OCI-LY7 (cell line): ENCODE results near the gene TMCC1. TPM values are rescaled to one million over a fixed set of nuclear protein-coding genes. Genes with fewer than 3 reads are reported as not detected.

Experiments used
- BruUV-seq: library from RNA; stranded (reverse); fragments of 400-500 nt; replicated peaks from 2 replicates; lab custom pipeline; 2021; lab: Mats Ljungman, UMichigan
- CTCF ChIA-PET: fragments of 300-600 bp; sonication (Branson Sonifier 250); formaldehyde crosslinking; loops from one replicate; lab custom pipeline; 2022; ENCODE audit warnings: antibody characterized with exemption; ENCODE audit not compliant: unreplicated experiment; lab: Charles Lee
- POLR2A ChIA-PET: fragments of 300-600 bp; sonication (Branson Sonifier 250); formaldehyde crosslinking; loops from one replicate; lab custom pipeline; 2022; ENCODE audit warnings: antibody characterized with exemption; lab: Charles Lee
- DNase-seq: peaks from one replicate; pipeline ENCODE4 v3.0.0-alpha.2; 2015; ENCODE audit warnings: low spot score
- H2AFZ ChIP-seq: fragments of 200-600 bp; sonication (generic), shearing (Covaris generic); 2 replicates; pipeline ENCODE4 v1.6.1; 2014; ENCODE audit warnings: mild to moderate bottlenecking, antibody characterized with exemption, low read length, moderate library complexity
- H3K27ac ChIP-seq: fragments of 200-600 bp; sonication (generic); 2 replicates; pipeline ENCODE4 v1.5.1; 2014; ENCODE audit warnings: mixed run types, low read depth, mild to moderate bottlenecking, moderate library complexity, low read length, inconsistent platforms; ENCODE audit not compliant: poor library complexity, severe bottlenecking
- H3K36me3 ChIP-seq: fragments of 200-600 bp; sonication (generic); 2 replicates; pipeline ENCODE4 v1.6.1; 2014; ENCODE audit warnings: mild to moderate bottlenecking, antibody characterized with exemption, low read length, moderate library complexity, mixed read lengths; ENCODE audit not compliant: insufficient read depth
- H3K4me1 ChIP-seq: fragments of 200-600 bp; sonication (generic); 2 replicates; pipeline ENCODE4 v1.5.1; 2014; ENCODE audit warnings: mild to moderate bottlenecking, low read length; ENCODE audit not compliant: insufficient read depth, poor library complexity, severe bottlenecking
- H3K4me2 ChIP-seq: fragments of 200-600 bp; sonication (generic); 2 replicates; pipeline ENCODE4 v1.6.1; 2014; ENCODE audit warnings: mild to moderate bottlenecking, low read length
- H3K4me3 ChIP-seq: fragments of 200-600 bp; sonication (generic); 2 replicates; pipeline ENCODE4 v1.5.1; 2014; ENCODE audit warnings: mild to moderate bottlenecking, low read depth, low read length; ENCODE audit not compliant: poor library complexity, severe bottlenecking
- H3K79me2 ChIP-seq: fragments of 200-600 bp; sonication (generic); 2 replicates; pipeline ENCODE4 v1.6.1; 2016; ENCODE audit warnings: low read depth, mild to moderate bottlenecking, low read length, moderate library complexity, mixed read lengths; ENCODE audit not compliant: insufficient read depth
- H3K9me2 ChIP-seq: fragments of 200-600 bp; sonication (generic); 2 replicates; pipeline ENCODE4 v1.6.1; 2016; ENCODE audit warnings: mild to moderate bottlenecking, low read length, mixed read lengths; ENCODE audit not compliant: insufficient read depth
- H3K9me3 ChIP-seq: fragments of 200-600 bp; sonication (generic); 2 replicates; pipeline ENCODE4 v1.6.1; 2014; ENCODE audit warnings: mild to moderate bottlenecking, mixed run types, low read length, mixed read lengths
- H4K20me1 ChIP-seq: fragments of 200-600 bp; sonication (generic); 2 replicates; pipeline ENCODE4 v1.6.1; 2014; ENCODE audit warnings: mild to moderate bottlenecking, antibody characterized with exemption, low read length, moderate library complexity, mixed read lengths; ENCODE audit not compliant: insufficient read depth
- CTCF ChIP-seq: fragments of 200-600 bp; sonication (generic); conservative IDR thresholded peaks from 2 replicates; pipeline ENCODE4 v1.5.1; 2014; ENCODE audit warnings: mild to moderate bottlenecking, antibody characterized with exemption, low read length, moderate library complexity, mixed read lengths
- EZH2phosphoT487 ChIP-seq: fragments of 200-600 bp; sonication (generic); IDR thresholded peaks from 2 replicates; pipeline ENCODE4 v1.6.1; 2018; ENCODE audit warnings: low read depth, borderline replicate concordance, mild to moderate bottlenecking, mixed run types, antibody characterized with exemption, low read length, moderate library complexity, mixed read lengths
- intact Hi-C: fragments of 100-400 bp; cut with micrococcal nuclease; formaldehyde crosslinking; loops from one replicate; pipeline ENCODE4 v1.10.0; 2022; ENCODE audit not compliant: unreplicated experiment
- total RNA-seq, 2 experiments: library from RNA; depleted of rRNA in 1 of 2; stranded (reverse); fragments of >200 nt in 1 of 2; shearing (Covaris generic) in 1 of 2; gene quantifications; 2 replicates each; pipeline ENCODE4 v1.2.3, GENCODE V29; 2014 to 2022

TMCC1 gene
- total RNA-seq, 2 experiments from 2014 or later: 31.7 to 38.8 TPM

- Histone ChIP-seq H3K79me2 (no peaks in the 10 kb centered on the region), H3K9me2 (no peaks in the 10 kb centered on the region), H3K36me3 (no peaks in the 10 kb centered on the region), H2AFZ (no peak overlapping the region), H3K4me1 (peaks cover 6% of the 10 kb centered on the region), H3K9me3 (no peaks in the 10 kb centered on the region), H4K20me1 (peaks cover 10% of the 10 kb centered on the region; the same call in 1 of the 2 replicates), H3K4me2 (no peak overlapping the region), H3K4me3 (no peak overlapping the region), H3K27ac (no peak overlapping the region)
- DNase-seq: no peak
- intact Hi-C loops: no loop called here
- BruUV-seq: no TSS peak
- ChIA-PET CTCF (no interaction called here), POLR2A (no interaction called here)
- TF ChIP-seq EZH2phosphoT487 (no peak), CTCF (no peak)
These were observed 153.4 kb downstream of the TMCC1 start for GRCh38 chr3:129740090-129740489.

- H2AFZ ChIP-seq: no peak overlapping the region
- ChIA-PET POLR2A (interaction anchor here (1.0 kb wide), 1 partner anchor 15 kb away, joined by 3 read pairs; no protein-coding TSS in a partner anchor), CTCF (no interaction called here)
- no peak overlapping the region for H3K4me2 ChIP-seq
- no peaks in the 10 kb centered on the region for H3K79me2 ChIP-seq
- BruUV-seq: no TSS peak
- DNase-seq: no peak
- no peak for TF ChIP-seq EZH2phosphoT487
- no peak for TF ChIP-seq CTCF
- H3K27ac ChIP-seq: no peak overlapping the region
- intact Hi-C loops: no loop called here
- no peaks in the 10 kb centered on the region for H3K36me3 ChIP-seq
- no peaks in the 10 kb centered on the region for H3K9me2 ChIP-seq
- H4K20me1 ChIP-seq: peaks cover 10% of the 10 kb centered on the region; the same call in 1 of the 2 replicates
- H3K9me3 ChIP-seq: no peaks in the 10 kb centered on the region
- no peak overlapping the region for H3K4me3 ChIP-seq
- peaks cover 6% of the 10 kb centered on the region for H3K4me1 ChIP-seq
These were observed 153.9 kb downstream of the TMCC1 start for GRCh38 chr3:129739634-129740033.

- H3K79me2 ChIP-seq: no peaks in the 10 kb centered on the region
- H3K9me2 ChIP-seq: no peaks in the 10 kb centered on the region
- no TSS peak for BruUV-seq
- ChIA-PET POLR2A (interaction anchor here (0.7 kb wide), 3 partner anchors 39 to 926 kb away, joined by 3 to 5 read pairs (median 5); no protein-coding TSS in a partner anchor), CTCF (no interaction called here)
- no peak overlapping the region for H2AFZ ChIP-seq
- TF ChIP-seq CTCF (no peak), EZH2phosphoT487 (no peak)
- H3K4me1 ChIP-seq: peaks cover 6% of the 10 kb centered on the region
- 0 out of 2 replicates have a peak, but pooled peaks cover 1% of the 10 kb centered on the region for H3K36me3 ChIP-seq
- H4K20me1 ChIP-seq: peaks cover 10% of the 10 kb centered on the region; the same call in 1 of the 2 replicates
- DNase-seq: no peak
- intact Hi-C loops: no loop called here
- H3K9me3 ChIP-seq: no peaks in the 10 kb centered on the region
- no peak overlapping the region; the same call in 1 of the 2 replicates for H3K4me2 ChIP-seq
- no peak overlapping the region for H3K27ac ChIP-seq
- H3K4me3 ChIP-seq: no peak overlapping the region
These were observed 155.3 kb downstream of the TMCC1 start for GRCh38 chr3:129738172-129738571.
